Psoas muscle (tissue), 8 donors: ENCODE data around the gene DOCK8. TPM values are rescaled to one million over a fixed set of nuclear protein-coding genes. Genes with fewer than 3 reads are reported as not detected.

ENCODE experiments used
- ATAC-seq, 4 donors: fragments of 200-7000 bp; cut with Tn5 transposase; one replicate each; pipeline ENCODE4 v1.9.1; 2020; ENCODE audit warnings: moderate library complexity in 3 of 4, mild to moderate bottlenecking in 2 of 4
- DNase-seq, 2 donors: peaks; one replicate each; pipeline ENCODE4 v3.0.0-alpha.2; 2020
- H3K27ac ChIP-seq: fragments of 200-600 bp; one replicate; pipeline ENCODE4 v1.8.0; 2022
- H3K27me3 ChIP-seq, 3 donors: fragments of 200-600 bp in 1 of 3; one replicate each; pipeline versions ENCODE4 v1.6.1 to v1.8.0; 2013 to 2022; ENCODE audit warnings: low read length in 2 of 3, mild to moderate bottlenecking in 2 of 3, moderate library complexity in 1 of 3; ENCODE audit not compliant: insufficient read depth in 3 of 3
- H3K36me3 ChIP-seq, 2 donors: fragments of 200-600 bp in 1 of 2; one replicate each; pipeline versions ENCODE4 v1.6.1 to v1.8.0; 2013 to 2022; ENCODE audit warnings: low read depth in 1 of 2, mild to moderate bottlenecking in 1 of 2, moderate library complexity in 1 of 2; ENCODE audit not compliant: insufficient read depth in 1 of 2
- H3K4me1 ChIP-seq: fragments of 200-600 bp; one replicate; pipeline ENCODE4 v1.8.0; 2022
- H3K4me3 ChIP-seq: fragments of 200-600 bp; one replicate; pipeline ENCODE4 v1.8.0; 2022; ENCODE audit warnings: mild to moderate bottlenecking
- H3K9me3 ChIP-seq: fragments of 200-600 bp; one replicate; pipeline ENCODE4 v1.8.0; 2022
- WGBS, 3 donors: extraction: QIAGEN DNeasy Blood & Tissue Kit; methylation state at CpG; one replicate each; pipeline versions ENCODE4 v1.1.6 to v1.1.7; 2013; 5-methylcytosine and 5-hydroxymethylcytosine counted together
- intact Hi-C, 2 donors: fragments of 100-400 bp; cut with DNase I; formaldehyde crosslinking; loops; one replicate each; pipeline versions ENCODE4 v1.11.0 to v1.14.2; 2022
- polyA plus RNA-seq, 3 donors: library from polyadenylated mRNA; stranded (reverse); fragments of 200-250 nt; gene quantifications; one replicate each; pipeline ENCODE4 v1.2.3, GENCODE V29; 2013
- total RNA-seq, 4 donors: library from RNA; stranded (reverse); fragmentation: NEBNext Ultra II Directional in 2 of 4; extraction: Animal tissue kit (Norgen Biotek cat#: 25700) in 2 of 4; gene quantifications; one replicate each; pipeline versions ENCODE4 v1.2.1 to v1.2.4, GENCODE V29; 2021 to 2023
- TF ChIP-seq, protein P1 (sequence below): fragments of 200-600 bp; IDR thresholded peaks from one replicate; pipeline ENCODE4 v1.8.0; 2022; ENCODE audit warnings: antibody characterized with exemption
- donor health status: healthy with polysubstance abuse.
- donor health status: DM: no; HTN: no; CAD: no; lungs with moderate emphysema.
- donor health status: Bipolar disorder and iron deficiency.
- donor health status: healthy.
- donor health status: DM: yes; HTN: yes; CAD: no.
- donor health status: DM: no; HTN: no; CAD: no.
- donor health status: DM: no; HTN: no; CAD: no.
- donor health status: DM: yes; HTN: yes; CAD: no.

The DOCK8 gene
- total and polyA plus RNA-seq, 7 donors, result 0.32 to 2.8 (median 2.0) TPM

DNA sequence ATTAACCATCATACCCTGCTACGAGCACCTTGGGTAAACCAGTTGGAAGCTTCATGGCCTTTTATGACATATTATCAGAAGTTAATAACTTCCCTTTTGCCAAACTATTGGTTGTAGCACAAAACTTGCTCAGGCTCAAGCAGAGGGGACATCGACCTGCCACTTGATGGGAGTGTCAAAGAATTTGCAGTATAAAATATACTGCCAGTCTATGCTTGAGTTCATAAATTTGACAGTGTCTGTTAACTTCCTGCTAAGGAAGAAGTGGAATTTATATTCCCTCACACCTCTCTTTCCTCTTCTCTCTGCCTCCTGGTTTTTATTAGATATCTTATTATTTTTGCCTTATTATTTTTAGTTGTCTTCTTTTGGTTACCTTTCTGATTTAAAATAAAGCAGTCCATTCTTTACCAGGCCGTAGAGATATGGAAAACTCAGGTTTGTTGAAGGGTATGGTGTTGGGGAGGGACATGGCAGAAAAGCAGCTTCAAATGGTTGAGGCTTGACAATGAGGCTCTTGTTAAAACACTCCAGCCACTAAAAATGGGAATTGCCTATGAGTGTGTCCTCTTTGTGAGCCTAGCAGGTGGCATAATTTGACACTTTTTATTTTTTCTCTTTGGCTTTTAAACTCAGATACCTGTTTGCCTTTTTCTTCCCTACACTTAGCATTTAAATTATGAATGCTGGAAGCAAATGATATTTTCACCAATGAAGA is 298.0 kb downstream of the DOCK8 start:
- no peak for DNase-seq
- intact Hi-C loops, result no loop called here
- Histone ChIP-seq H3K27ac (no peak overlapping the region), H3K9me3 (no peaks in the 10 kb centered on the region), H3K27me3 (no peaks in the 10 kb centered on the region), H3K4me1 (no peaks in the 10 kb centered on the region), H3K36me3 (no peaks in the 10 kb centered on the region), H3K4me3 (no peak overlapping the region)
- TF ChIP-seq, protein P1, sequence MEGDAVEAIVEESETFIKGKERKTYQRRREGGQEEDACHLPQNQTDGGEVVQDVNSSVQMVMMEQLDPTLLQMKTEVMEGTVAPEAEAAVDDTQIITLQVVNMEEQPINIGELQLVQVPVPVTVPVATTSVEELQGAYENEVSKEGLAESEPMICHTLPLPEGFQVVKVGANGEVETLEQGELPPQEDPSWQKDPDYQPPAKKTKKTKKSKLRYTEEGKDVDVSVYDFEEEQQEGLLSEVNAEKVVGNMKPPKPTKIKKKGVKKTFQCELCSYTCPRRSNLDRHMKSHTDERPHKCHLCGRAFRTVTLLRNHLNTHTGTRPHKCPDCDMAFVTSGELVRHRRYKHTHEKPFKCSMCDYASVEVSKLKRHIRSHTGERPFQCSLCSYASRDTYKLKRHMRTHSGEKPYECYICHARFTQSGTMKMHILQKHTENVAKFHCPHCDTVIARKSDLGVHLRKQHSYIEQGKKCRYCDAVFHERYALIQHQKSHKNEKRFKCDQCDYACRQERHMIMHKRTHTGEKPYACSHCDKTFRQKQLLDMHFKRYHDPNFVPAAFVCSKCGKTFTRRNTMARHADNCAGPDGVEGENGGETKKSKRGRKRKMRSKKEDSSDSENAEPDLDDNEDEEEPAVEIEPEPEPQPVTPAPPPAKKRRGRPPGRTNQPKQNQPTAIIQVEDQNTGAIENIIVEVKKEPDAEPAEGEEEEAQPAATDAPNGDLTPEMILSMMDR, result no peak
- WGBS, 3 donors, result 75 to 85% (median 78%) methylated on average over 3 of the region's 3 CpGs
- no peak for ATAC-seq

Other genes with a start within 250 kb of the DOCK8 start
- gene WASHC1, start 185.4 kb upstream of the DOCK8 start, total RNA-seq, result 10 to 100 TPM in 3 of 4 donors, 1 to 10 TPM in 1; 7.3 to 15.9 (median 12.1) TPM
- gene WASHC1, start 185.4 kb upstream of the DOCK8 start, polyA plus RNA-seq, result 10 to 100 TPM in 2 of 3 donors, 1 to 10 TPM in 1; 9.5 to 13.0 (median 12.1) TPM
- under 1 TPM; 0.13 to 0.27 (median 0.17) TPM for gene FOXD4, start 96.4 kb upstream of the DOCK8 start, total RNA-seq
- gene FOXD4, start 96.4 kb upstream of the DOCK8 start, polyA plus RNA-seq, result under 1 TPM; 0.15 to 0.66 (median 0.25) TPM
- gene ZNG1A, start 35.8 kb upstream of the DOCK8 start, total RNA-seq, result 10 to 100 TPM; 12.0 to 27.8 (median 15.0) TPM
- 10 to 100 TPM; 17.7 to 38.4 (median 32.3) TPM for gene ZNG1A, start 35.8 kb upstream of the DOCK8 start, polyA plus RNA-seq